ENCODE measurements around the gene HS6ST1. TPM values are rescaled to one million over a fixed set of nuclear protein-coding genes. Genes with fewer than 3 reads are reported as not detected.
"Not testable (repeated sequence)": the region's sequence is repeated elsewhere in the genome, so short reads cannot be mapped to it uniquely, and the experiment has no call there.

HS6ST1 gene
- total and polyA plus RNA-seq, 7 donors: 12.0 to 27.4 (median 17.1) TPM

DNA sequence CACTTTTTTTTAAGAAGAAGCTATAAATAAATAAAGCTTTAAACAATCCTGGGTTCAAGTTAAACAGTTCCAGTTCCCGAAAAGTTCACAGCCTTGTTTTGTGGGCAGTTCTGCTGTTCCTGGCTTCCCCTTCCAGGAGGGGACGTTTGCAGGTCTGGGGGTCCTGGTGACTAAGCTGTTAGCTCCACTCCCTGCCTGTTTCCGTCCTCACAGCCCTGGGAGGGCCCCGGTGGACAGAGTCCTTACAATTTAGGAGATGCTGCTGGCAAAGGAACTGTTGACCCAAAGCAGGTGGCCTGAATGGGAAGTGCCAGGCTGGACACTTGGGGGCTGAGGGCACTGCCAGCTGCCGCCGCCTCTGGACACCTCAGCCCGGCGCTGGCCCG lies 53.1 kb downstream of the HS6ST1 start:
- DNase-seq; intact Hi-C loops (cut with DNase I); H3K4me3 ChIP-seq; H3K27me3 ChIP-seq; H3K27ac ChIP-seq; H3K36me3 ChIP-seq; H3K9me3 ChIP-seq: not testable (repeated sequence)
- 74% methylated on average over 4 of the region's 9 CpGs for WGBS, 2 donors
- peaks cover 0 to 25% (median 8%) of the 10 kb centered on the region in 4 donors for H3K4me1 ChIP-seq

DNA sequence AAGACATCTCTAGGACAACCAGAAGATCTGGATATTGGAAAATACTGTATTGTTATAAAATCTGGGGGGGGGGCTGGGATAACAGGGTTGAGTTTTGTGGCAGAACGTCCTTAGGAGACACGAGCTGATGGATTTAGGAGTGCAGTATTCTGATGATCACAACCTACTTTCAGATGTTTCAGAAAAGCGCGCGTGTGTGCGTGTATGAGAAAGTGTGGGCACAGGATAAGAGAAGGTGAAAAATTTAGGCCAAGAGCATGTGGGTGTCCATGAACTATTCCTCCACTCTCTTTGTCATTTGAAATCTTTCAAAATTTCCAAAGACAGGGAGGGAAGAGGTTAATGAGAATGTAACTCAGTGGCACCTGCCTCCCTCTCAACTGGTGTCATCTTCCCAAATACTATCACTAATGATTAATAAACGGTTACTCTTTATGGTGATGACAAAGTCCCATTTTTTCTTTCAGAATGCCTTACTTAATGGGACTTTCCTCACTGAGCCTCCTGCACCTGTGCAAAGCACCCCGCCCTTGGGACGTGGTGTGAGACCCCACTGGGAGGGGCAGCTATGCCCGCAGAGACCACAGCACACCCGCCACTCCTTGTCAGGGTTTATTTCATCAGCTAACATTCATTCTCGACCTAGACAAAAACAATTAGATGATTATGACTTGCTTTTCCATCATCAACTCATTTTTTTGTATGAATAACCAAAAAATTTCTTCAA lies 53.6 kb downstream of the HS6ST1 start:
- H3K4me3 ChIP-seq: no peak overlapping the region
- H3K27ac ChIP-seq: no peak overlapping the region
- peaks cover 0 to 20% (median 10%) of the 10 kb centered on the region in 4 donors for H3K4me1 ChIP-seq
- TF ChIP-seq POLR2AphosphoS5 (IDR thresholded peaks at IDR 0.05) (no peak), POLR2A (IDR thresholded peaks at IDR 0.05) (no peak), EP300 (IDR thresholded peaks at IDR 0.05) (no peak)
- TF ChIP-seq, protein P1, sequence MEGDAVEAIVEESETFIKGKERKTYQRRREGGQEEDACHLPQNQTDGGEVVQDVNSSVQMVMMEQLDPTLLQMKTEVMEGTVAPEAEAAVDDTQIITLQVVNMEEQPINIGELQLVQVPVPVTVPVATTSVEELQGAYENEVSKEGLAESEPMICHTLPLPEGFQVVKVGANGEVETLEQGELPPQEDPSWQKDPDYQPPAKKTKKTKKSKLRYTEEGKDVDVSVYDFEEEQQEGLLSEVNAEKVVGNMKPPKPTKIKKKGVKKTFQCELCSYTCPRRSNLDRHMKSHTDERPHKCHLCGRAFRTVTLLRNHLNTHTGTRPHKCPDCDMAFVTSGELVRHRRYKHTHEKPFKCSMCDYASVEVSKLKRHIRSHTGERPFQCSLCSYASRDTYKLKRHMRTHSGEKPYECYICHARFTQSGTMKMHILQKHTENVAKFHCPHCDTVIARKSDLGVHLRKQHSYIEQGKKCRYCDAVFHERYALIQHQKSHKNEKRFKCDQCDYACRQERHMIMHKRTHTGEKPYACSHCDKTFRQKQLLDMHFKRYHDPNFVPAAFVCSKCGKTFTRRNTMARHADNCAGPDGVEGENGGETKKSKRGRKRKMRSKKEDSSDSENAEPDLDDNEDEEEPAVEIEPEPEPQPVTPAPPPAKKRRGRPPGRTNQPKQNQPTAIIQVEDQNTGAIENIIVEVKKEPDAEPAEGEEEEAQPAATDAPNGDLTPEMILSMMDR (IDR thresholded peaks at IDR 0.05): no peak
- no peaks in the 10 kb centered on the region for H3K27me3 ChIP-seq
- H3K9me3 ChIP-seq: no peaks in the 10 kb centered on the region
- intact Hi-C loops (cut with DNase I): no loop called here
- 77 to 78% methylated on average over 12 of the region's 12 CpGs for WGBS, 2 donors
- DNase-seq: no peak
- H3K36me3 ChIP-seq: no peaks in the 10 kb centered on the region

DNA sequence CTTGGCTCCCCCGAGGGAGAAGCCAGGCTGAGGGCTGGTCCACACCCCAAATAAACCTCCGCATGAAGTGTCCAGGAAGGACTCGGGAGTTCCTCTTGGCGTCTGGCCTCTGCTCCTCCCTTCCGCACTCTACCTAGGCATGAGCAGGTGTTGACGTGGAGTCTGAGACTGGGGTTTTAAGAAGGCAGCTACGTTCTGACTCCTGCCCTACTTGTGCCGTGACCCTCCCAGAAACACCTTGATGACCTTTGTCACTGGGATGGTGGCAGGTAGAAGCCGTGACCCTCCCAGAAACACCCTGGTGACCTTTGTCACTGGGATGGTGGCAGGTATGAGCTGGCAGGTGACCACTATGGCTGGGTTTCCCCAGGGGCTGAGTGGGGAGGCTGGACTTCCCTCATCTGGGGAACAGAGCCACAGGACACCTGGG lies 54.8 kb downstream of the HS6ST1 start:
- no peak overlapping the region for H3K4me3 ChIP-seq
- H3K36me3 ChIP-seq: no peaks in the 10 kb centered on the region
- no peak for DNase-seq
- H3K27ac ChIP-seq: no peak overlapping the region
- no peak for TF ChIP-seq POLR2A (IDR thresholded peaks at IDR 0.05)
- no peak for TF ChIP-seq EP300 (IDR thresholded peaks at IDR 0.05)
- TF ChIP-seq POLR2AphosphoS5 (IDR thresholded peaks at IDR 0.05): no peak
- TF ChIP-seq, protein P1 (IDR thresholded peaks at IDR 0.05): no peak
- H3K9me3 ChIP-seq: no peaks in the 10 kb centered on the region
- no peaks in the 10 kb centered on the region for H3K27me3 ChIP-seq
- peaks cover 0 to 13% (median 4%) of the 10 kb centered on the region in 4 donors for H3K4me1 ChIP-seq
- intact Hi-C loops (cut with DNase I): no loop called here
- WGBS, 2 donors: 28 to 79% methylated on average over 9 of the region's 9 CpGs

DNA sequence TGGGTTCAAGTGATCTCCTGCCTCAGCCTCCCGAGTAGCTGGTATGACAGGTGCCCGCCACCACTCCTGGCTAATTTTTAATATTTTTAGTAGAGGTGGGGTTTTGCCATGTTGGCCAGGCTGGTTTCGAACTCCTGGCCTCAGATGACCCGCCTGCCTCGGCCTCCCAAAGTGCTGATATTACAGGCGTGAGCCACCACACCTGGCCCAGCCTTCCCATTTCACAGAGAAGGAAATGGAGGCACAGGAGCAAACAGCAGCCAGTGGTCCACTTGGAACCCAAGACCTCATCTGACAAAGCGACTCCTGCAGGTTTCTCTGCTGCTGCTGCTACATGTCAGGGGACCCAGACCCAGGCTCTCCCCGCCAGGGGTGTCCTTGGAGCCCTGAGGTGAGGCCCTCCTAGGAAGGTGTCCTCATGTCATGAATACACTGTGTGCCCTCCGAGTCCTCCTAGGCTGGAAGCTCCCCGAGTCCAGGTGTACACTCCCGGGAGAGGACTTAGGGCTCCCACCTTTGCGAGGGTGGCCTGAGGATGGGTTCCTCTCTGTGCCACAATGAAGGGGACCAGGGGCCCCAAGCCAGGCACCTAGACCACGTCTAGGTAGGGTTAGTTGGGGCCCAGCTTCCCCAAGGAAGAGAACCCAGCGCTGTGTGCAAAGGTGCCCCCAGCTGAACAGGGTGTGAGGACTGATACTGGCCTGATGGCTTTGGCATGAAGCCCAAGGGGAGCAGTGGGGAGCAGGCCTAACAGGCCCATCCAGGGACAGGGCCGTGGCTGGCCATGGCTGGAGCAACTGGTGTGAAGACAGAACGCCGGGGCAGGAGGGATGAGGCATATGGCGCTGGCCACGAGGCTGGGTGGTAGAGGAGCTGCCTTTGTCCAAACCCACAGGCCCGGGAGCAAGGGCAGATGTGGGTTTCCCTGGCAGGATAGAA lies 56.1 kb downstream of the HS6ST1 start:
- TF ChIP-seq POLR2AphosphoS5 (IDR thresholded peaks at IDR 0.05) (no peak), POLR2A (IDR thresholded peaks at IDR 0.05) (no peak), EP300 (IDR thresholded peaks at IDR 0.05) (no peak)
- TF ChIP-seq, protein P1 (IDR thresholded peaks at IDR 0.05): no peak
- no peak overlapping the region for H3K4me3 ChIP-seq
- peaks cover 0 to 13% (median 4%) of the 10 kb centered on the region in 4 donors for H3K4me1 ChIP-seq
- H3K27me3 ChIP-seq: no peaks in the 10 kb centered on the region
- H3K9me3 ChIP-seq: no peaks in the 10 kb centered on the region
- 90 to 94% methylated on average over 20 of the region's 20 CpGs for WGBS, 2 donors
- H3K36me3 ChIP-seq: no peaks in the 10 kb centered on the region
- intact Hi-C loops (cut with DNase I): no loop called here
- DNase-seq: no peak
- no peak overlapping the region for H3K27ac ChIP-seq
